Epithelial cell of esophagus (primary cell): ENCODE data around the gene ZNF324B.
A peak's percentile ranks its signal among the peaks of the same experiment; 100 is the strongest.

Experiments used
- DNase-seq: peaks from one replicate; pipeline ENCODE4 v3.0.0; 2010; ENCODE audit warnings: low read depth
- H3K4me3 ChIP-seq: 2 replicates; pipeline ENCODE4 v1.5.1; 2011; ENCODE audit warnings: mild to moderate bottlenecking, low read length, control low read depth
- CTCF ChIP-seq: IDR thresholded peaks from 2 replicates; pipeline ENCODE4 v1.5.1; 2011; ENCODE audit warnings: low read depth, mild to moderate bottlenecking, low read length, control low read depth, inconsistent platforms; ENCODE audit not compliant: insufficient read depth; ENCODE audit errors: missing control alignments

The ZNF324B gene

GRCh38 chr19:58500242-58500641, 48.8 kb downstream of the ZNF324B start:
- no peak for TF ChIP-seq CTCF
- peak overlapping the region; percentile 75 for H3K4me3 ChIP-seq
- no peak for DNase-seq
